NOMO-1 treated with dmso at 0.1 percent for 144 hours (cell line): Measurements from ENCODE around the gene ACTN1.
A peak's percentile ranks its signal among the peaks of the same experiment; 100 is the strongest.
"Not testable (repeated sequence)": the region's sequence is repeated elsewhere in the genome, so short reads cannot be mapped to it uniquely, and the experiment has no call there.

Experiments used
- DNase-seq: peaks from one replicate; lab custom pipeline; 2025; ENCODE audit not compliant: unreplicated experiment; lab: John Stamatoyannopoulos, UW

The ACTN1 gene

GRCh38 chr14:68866991-68867533 lies 112.0 kb downstream of the ACTN1 start:
- DNase-seq, result no peak

GRCh38 chr14:68865542-68865941 lies 113.6 kb downstream of the ACTN1 start:
- no peak for DNase-seq

GRCh38 chr14:68864361-68864750 lies 114.7 kb downstream of the ACTN1 start:
- DNase-seq, result no peak

- no peak for DNase-seq
Measured at GRCh38 chr14:68863610-68864360, 115.3 kb downstream of the ACTN1 start.

GRCh38 chr14:68862954-68863594 lies 116.0 kb downstream of the ACTN1 start:
- DNase-seq, result peak; percentile 60

- DNase-seq, result no peak
Measured at GRCh38 chr14:68860771-68861170, 118.3 kb downstream of the ACTN1 start.

- DNase-seq, result no peak
Measured at GRCh38 chr14:68857516-68858070, 121.5 kb downstream of the ACTN1 start.

- no peak for DNase-seq
Measured at GRCh38 chr14:68856572-68856971, 122.5 kb downstream of the ACTN1 start.

GRCh38 chr14:68854421-68854820 lies 124.7 kb downstream of the ACTN1 start:
- DNase-seq, result no peak

- no peak for DNase-seq
Measured at GRCh38 chr14:68853749-68854148, 125.4 kb downstream of the ACTN1 start.

- DNase-seq, result not testable (repeated sequence)
Measured at GRCh38 chr14:68852493-68852892, 126.6 kb downstream of the ACTN1 start.

GRCh38 chr14:68851078-68851477 lies 128.0 kb downstream of the ACTN1 start:
- DNase-seq, result no peak

- DNase-seq, result no peak
Measured at GRCh38 chr14:68849416-68849815, 129.7 kb downstream of the ACTN1 start.

- DNase-seq, result no peak
Measured at GRCh38 chr14:68848253-68848652, 130.8 kb downstream of the ACTN1 start.

GRCh38 chr14:68847640-68848039 lies 131.5 kb downstream of the ACTN1 start:
- DNase-seq, result not testable (repeated sequence)

GRCh38 chr14:68846466-68846865 lies 132.6 kb downstream of the ACTN1 start:
- no peak for DNase-seq

GRCh38 chr14:68844210-68844545 lies 134.9 kb downstream of the ACTN1 start:
- no peak for DNase-seq

- peak; percentile 22 for DNase-seq
Measured at GRCh38 chr14:68843471-68844209, 135.5 kb downstream of the ACTN1 start.

- no peak for DNase-seq
Measured at GRCh38 chr14:68842298-68842697, 136.8 kb downstream of the ACTN1 start.

- no peak for DNase-seq
Measured at GRCh38 chr14:68841016-68841809, 137.9 kb downstream of the ACTN1 start.

- no peak for DNase-seq
Measured at GRCh38 chr14:68840454-68840853, 138.6 kb downstream of the ACTN1 start.
